ENCODE measurements around the gene DNAJC6. TPM values are rescaled to one million over a fixed set of nuclear protein-coding genes. Genes with fewer than 3 reads are reported as not detected.

The DNAJC6 gene
- total and polyA plus RNA-seq, 2 experiments from 2014 or later: 6.0 to 11.2 TPM

DNA sequence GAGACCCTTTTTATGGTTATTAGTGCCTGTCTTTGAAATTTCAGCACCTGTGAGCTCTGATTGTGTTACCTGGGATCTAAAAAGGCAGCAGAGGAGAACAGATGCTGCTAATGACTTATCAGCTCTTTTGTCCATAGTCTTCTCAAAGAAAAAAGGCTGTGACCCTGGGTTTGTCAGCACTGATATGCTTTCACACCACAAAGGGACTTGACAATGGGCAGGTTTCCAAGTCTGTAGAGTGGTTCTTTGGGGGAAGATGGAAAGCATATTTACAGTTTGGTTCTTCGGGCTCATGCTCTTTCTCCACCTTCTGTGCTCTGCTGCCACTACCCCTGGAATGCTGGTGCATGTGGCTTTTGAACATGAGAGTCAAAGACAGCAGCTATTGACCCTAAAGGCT is 32.0 kb downstream of the DNAJC6 start:
- TF ChIP-seq EZH2 (IDR thresholded peaks at IDR 0.05; ENCODE audit: borderline replicate concordance): no peak
- no peak for TF ChIP-seq CTCF (IDR thresholded peaks at IDR 0.05; ENCODE audit: poor library complexity)
- no peak for TF ChIP-seq EZH2phosphoT487 (IDR thresholded peaks at IDR 0.05; ENCODE audit: low read depth, severe bottlenecking, unreplicated experiment)
- H3K9me3 ChIP-seq (ENCODE audit: low read depth): no peaks in the 10 kb centered on the region
- H3K36me3 ChIP-seq (replicated peaks; ENCODE audit: insufficient read depth, low read depth): no peaks in the 10 kb centered on the region
- H3K4me2 ChIP-seq: no peak overlapping the region
- 78% methylated on average over 1 of the region's 1 CpG for WGBS (ENCODE audit: low lambda C conversion rate, missing lambda C conversion rate)
- DNase-seq (ENCODE audit: low spot score): no peak
- no peaks in the 10 kb centered on the region for H3K4me1 ChIP-seq (ENCODE audit: insufficient read depth)
- H3K27me3 ChIP-seq: no peaks in the 10 kb centered on the region
- H3K79me2 ChIP-seq: no peaks in the 10 kb centered on the region
- H3K9me2 ChIP-seq (replicated peaks; ENCODE audit: insufficient read depth): no peaks in the 10 kb centered on the region
- no peak overlapping the region for H3K4me3 ChIP-seq
- no peak overlapping the region for H3K27ac ChIP-seq
- no peaks in the 10 kb centered on the region for H4K20me1 ChIP-seq (ENCODE audit: insufficient read depth, poor library complexity, severe bottlenecking)
- H2AFZ ChIP-seq: no peak overlapping the region

DNA sequence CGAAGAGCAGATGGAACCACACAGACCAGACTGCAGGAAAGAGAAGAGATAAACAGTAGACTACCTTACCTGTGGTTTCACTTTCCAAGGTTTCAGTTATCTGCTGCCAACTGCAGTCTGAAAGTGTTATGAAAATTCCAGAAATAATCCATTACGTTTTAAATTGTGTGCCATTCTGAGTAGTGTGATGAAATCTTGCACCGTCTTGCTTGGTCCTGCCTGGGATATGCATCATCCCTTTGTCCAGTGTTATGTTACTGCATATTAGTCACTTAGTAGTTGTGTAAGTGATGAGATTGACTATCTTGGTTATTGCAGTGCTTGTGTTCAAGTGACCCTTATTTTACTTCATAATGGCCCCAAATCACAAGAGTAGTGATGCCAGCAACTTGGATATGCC is 33.9 kb downstream of the DNAJC6 start:
- WGBS (ENCODE audit: low lambda C conversion rate, missing lambda C conversion rate): 80% methylated on average over 3 of the region's 3 CpGs

DNA sequence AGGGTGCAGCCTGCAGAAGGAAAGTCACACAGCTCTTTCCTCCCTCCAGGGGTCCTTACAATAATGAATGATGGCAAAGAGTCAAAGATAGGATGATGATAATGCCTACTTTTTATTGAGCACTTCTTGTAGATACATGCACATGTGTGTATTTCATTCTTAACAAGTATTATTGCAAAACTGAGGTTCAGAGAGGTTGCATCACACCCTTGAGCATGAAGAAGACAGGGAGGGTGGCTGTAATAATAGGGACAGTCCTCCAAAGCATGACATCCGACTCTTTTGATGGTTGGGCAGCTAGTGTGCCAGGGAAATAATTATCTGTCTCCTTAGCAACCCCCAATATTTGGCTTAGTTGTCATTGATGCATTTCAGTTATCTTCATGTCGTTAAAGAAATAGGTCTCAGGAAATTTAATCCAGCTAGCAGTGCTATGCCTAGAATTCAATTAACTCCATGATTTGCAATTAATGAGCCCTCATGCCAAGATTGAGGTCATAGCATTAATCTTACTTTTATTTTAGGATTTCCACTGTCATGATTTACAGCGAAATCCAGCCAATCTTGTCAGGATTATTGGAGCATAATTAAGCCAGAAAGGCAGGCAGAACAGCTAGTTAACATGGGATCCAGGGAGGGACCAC is 35.0 kb downstream of the DNAJC6 start:
- Histone ChIP-seq H2AFZ (no peak overlapping the region), H3K79me2 (no peaks in the 10 kb centered on the region), H3K4me2 (no peak overlapping the region), H3K9me2 (replicated peaks; ENCODE audit: insufficient read depth) (no peaks in the 10 kb centered on the region), H3K36me3 (replicated peaks; ENCODE audit: insufficient read depth, low read depth) (no peaks in the 10 kb centered on the region), H4K20me1 (ENCODE audit: insufficient read depth, poor library complexity, severe bottlenecking) (no peaks in the 10 kb centered on the region), H3K27ac (no peak overlapping the region), H3K4me1 (ENCODE audit: insufficient read depth) (no peaks in the 10 kb centered on the region), H3K27me3 (no peaks in the 10 kb centered on the region), H3K4me3 (no peak overlapping the region), H3K9me3 (ENCODE audit: low read depth) (no peaks in the 10 kb centered on the region)
- WGBS (ENCODE audit: low lambda C conversion rate, missing lambda C conversion rate): 90% methylated on average over 3 of the region's 3 CpGs
- no peak for DNase-seq (ENCODE audit: low spot score)
- TF ChIP-seq EZH2 (IDR thresholded peaks at IDR 0.05; ENCODE audit: borderline replicate concordance): no peak
- no peak for TF ChIP-seq CTCF (IDR thresholded peaks at IDR 0.05; ENCODE audit: poor library complexity)

More for the DNA sequence above, 33.9 kb downstream of the DNAJC6 start:
- no peaks in the 10 kb centered on the region for H3K9me3 ChIP-seq (ENCODE audit: low read depth)
- H3K79me2 ChIP-seq: no peaks in the 10 kb centered on the region
- H3K4me2 ChIP-seq: no peak overlapping the region
- H4K20me1 ChIP-seq (ENCODE audit: insufficient read depth, poor library complexity, severe bottlenecking): no peaks in the 10 kb centered on the region
- TF ChIP-seq EZH2 (IDR thresholded peaks at IDR 0.05; ENCODE audit: borderline replicate concordance): no peak
- TF ChIP-seq CTCF (IDR thresholded peaks at IDR 0.05; ENCODE audit: poor library complexity): no peak
- no peak for TF ChIP-seq EZH2phosphoT487 (IDR thresholded peaks at IDR 0.05; ENCODE audit: low read depth, severe bottlenecking, unreplicated experiment)
- no peak overlapping the region for H3K4me3 ChIP-seq
- no peaks in the 10 kb centered on the region for H3K36me3 ChIP-seq (replicated peaks; ENCODE audit: insufficient read depth, low read depth)
- no peaks in the 10 kb centered on the region for H3K9me2 ChIP-seq (replicated peaks; ENCODE audit: insufficient read depth)
- no peak overlapping the region for H2AFZ ChIP-seq
- no peaks in the 10 kb centered on the region for H3K27me3 ChIP-seq
- no peaks in the 10 kb centered on the region for H3K4me1 ChIP-seq (ENCODE audit: insufficient read depth)
- H3K27ac ChIP-seq: no peak overlapping the region
- DNase-seq (ENCODE audit: low spot score): no peak

All from hepatocyte (in vitro differentiated cells).